HepG2 (cell line): ENCODE measurements around the gene NDUFS2. TPM values are rescaled to one million over a fixed set of nuclear protein-coding genes. Genes with fewer than 3 reads are reported as not detected.

Experiments used
- CBX5 ChIP-seq: sonication (generic); formaldehyde crosslinking; IDR thresholded peaks from 2 replicates; pipeline ENCODE4 v1.4.0; 2020; ENCODE audit warnings: missing genetic modification reagents, borderline replicate concordance
- CEBPB ChIP-seq: IDR thresholded peaks from 2 replicates; pipeline ENCODE4 v1.6.1; 2011; ENCODE audit warnings: low read depth, low read length, improper control_type of control experiment, borderline replicate concordance
- DMAP1 ChIP-seq: IDR thresholded peaks from 2 replicates; pipeline ENCODE4 v1.6.1; 2016
- GABPA ChIP-seq, 2 experiments: IDR thresholded peaks; 2 replicates each; pipeline ENCODE4 v1.6.1; 2011 to 2016; ENCODE audit warnings: low read depth in 2 of 2, low read length in 1 of 2, missing biosample characterization in 1 of 2, missing genetic modification characterization in 1 of 2
- JUNB ChIP-seq: sonication (generic); formaldehyde crosslinking; IDR thresholded peaks from 2 replicates; pipeline ENCODE4 v1.8.0; 2022; ENCODE audit warnings: missing genetic modification reagents, mild to moderate bottlenecking, borderline replicate concordance
- KLF11 ChIP-seq: IDR thresholded peaks from 2 replicates; pipeline ENCODE4 v1.6.1; 2016; ENCODE audit warnings: missing compliant biosample characterization
- MIER3 ChIP-seq: IDR thresholded peaks from 2 replicates; pipeline ENCODE4 v1.6.1; 2016; ENCODE audit warnings: missing compliant biosample characterization, borderline replicate concordance
- PLRG1 ChIP-seq: fragments of 450-650 bp; conservative IDR thresholded peaks from 2 replicates; pipeline ENCODE4 v1.6.1; 2016
- RELA ChIP-seq: sonication (generic); formaldehyde crosslinking; IDR thresholded peaks from 2 replicates; pipeline ENCODE4 v1.4.0; 2020; ENCODE audit warnings: missing genetic modification reagents
- RFXAP ChIP-seq: sonication (generic); formaldehyde crosslinking; IDR thresholded peaks from 2 replicates; pipeline ENCODE4 v1.4.0; 2020; ENCODE audit warnings: missing genetic modification reagents, borderline replicate concordance
- SIN3B ChIP-seq: fragments of 150-350 bp; IDR thresholded peaks from 2 replicates; pipeline ENCODE4 v1.6.1; 2014; ENCODE audit warnings: low read length
- SIX4 ChIP-seq: sonication (generic); formaldehyde crosslinking; IDR thresholded peaks from 2 replicates; pipeline ENCODE4 v1.4.0; 2020; ENCODE audit warnings: missing genetic modification reagents
- U2AF2 ChIP-seq: fragments of 200-400 bp; formaldehyde crosslinking; IDR thresholded peaks from 2 replicates; pipeline ENCODE4 v1.6.1; 2017; ENCODE audit warnings: low read depth, mild to moderate bottlenecking, low read length
- ZNF224 ChIP-seq: sonication (generic); formaldehyde crosslinking; IDR thresholded peaks from 2 replicates; pipeline ENCODE4 v1.5.0; 2020; ENCODE audit warnings: mild to moderate bottlenecking, missing genetic modification reagents
- ZNF234 ChIP-seq: sonication (generic); formaldehyde crosslinking; conservative IDR thresholded peaks from 2 replicates; pipeline ENCODE4 v1.5.1; 2020; ENCODE audit warnings: mild to moderate bottlenecking, missing genetic modification reagents
- ZNF3 ChIP-seq: IDR thresholded peaks from 2 replicates; pipeline ENCODE4 v1.7.0; 2017; ENCODE audit warnings: inconsistent platforms
- ZNF331 ChIP-seq: sonication (generic); formaldehyde crosslinking; IDR thresholded peaks from 2 replicates; pipeline ENCODE4 v1.4.0; 2020; ENCODE audit warnings: missing genetic modification reagents
- polyA plus RNA-seq, 8 experiments: library from polyadenylated mRNA; depleted of rRNA in 3 of 8; stranded (reverse) in 7 of 8; unstranded in 1 of 8; fragments of >200 nt; fragmentation: Illumina TruSeq in 4 of 8; extraction: Trizol in 4 of 8; gene quantifications; 2 replicates each; pipeline versions ENCODE4 v1.2.1 to v1.2.3, GENCODE V29; 2011 to 2016; ENCODE audit warnings: low read depth in 4 of 8, missing spikeins in 1 of 8, mixed read lengths in 1 of 8; ENCODE audit not compliant: insufficient read depth in 1 of 8
- total RNA-seq, 5 experiments: library from RNA; depleted of rRNA; stranded (reverse); fragments of >200 nt; fragmentation: Illumina TruSeq; extraction: Trizol; gene quantifications; 2 replicates each; pipeline ENCODE4 v1.2.3, GENCODE V29; 2016; ENCODE audit warnings: low read depth in 1 of 5
- TF ChIP-seq, protein P1 (sequence below): sonication (generic); formaldehyde crosslinking; IDR thresholded peaks from 2 replicates; pipeline ENCODE4 v1.5.1; 2020; ENCODE audit warnings: mild to moderate bottlenecking, missing genetic modification reagents
- TF ChIP-seq, protein P2 (sequence below): sonication (generic); formaldehyde crosslinking; IDR thresholded peaks from 2 replicates; pipeline ENCODE4 v1.4.0; 2020; ENCODE audit warnings: missing genetic modification reagents
- TF ChIP-seq, protein P3 (sequence below): sonication (generic); formaldehyde crosslinking; IDR thresholded peaks from 2 replicates; pipeline ENCODE4 v1.4.0; 2020; ENCODE audit warnings: mild to moderate bottlenecking, missing genetic modification reagents, borderline replicate concordance

The NDUFS2 gene
- total and polyA plus RNA-seq, 2 of the 13 experiments (the other 11 are each of a cell fraction or from before 2014, with no cell fraction given): 89.9 to 118 TPM

DNA sequence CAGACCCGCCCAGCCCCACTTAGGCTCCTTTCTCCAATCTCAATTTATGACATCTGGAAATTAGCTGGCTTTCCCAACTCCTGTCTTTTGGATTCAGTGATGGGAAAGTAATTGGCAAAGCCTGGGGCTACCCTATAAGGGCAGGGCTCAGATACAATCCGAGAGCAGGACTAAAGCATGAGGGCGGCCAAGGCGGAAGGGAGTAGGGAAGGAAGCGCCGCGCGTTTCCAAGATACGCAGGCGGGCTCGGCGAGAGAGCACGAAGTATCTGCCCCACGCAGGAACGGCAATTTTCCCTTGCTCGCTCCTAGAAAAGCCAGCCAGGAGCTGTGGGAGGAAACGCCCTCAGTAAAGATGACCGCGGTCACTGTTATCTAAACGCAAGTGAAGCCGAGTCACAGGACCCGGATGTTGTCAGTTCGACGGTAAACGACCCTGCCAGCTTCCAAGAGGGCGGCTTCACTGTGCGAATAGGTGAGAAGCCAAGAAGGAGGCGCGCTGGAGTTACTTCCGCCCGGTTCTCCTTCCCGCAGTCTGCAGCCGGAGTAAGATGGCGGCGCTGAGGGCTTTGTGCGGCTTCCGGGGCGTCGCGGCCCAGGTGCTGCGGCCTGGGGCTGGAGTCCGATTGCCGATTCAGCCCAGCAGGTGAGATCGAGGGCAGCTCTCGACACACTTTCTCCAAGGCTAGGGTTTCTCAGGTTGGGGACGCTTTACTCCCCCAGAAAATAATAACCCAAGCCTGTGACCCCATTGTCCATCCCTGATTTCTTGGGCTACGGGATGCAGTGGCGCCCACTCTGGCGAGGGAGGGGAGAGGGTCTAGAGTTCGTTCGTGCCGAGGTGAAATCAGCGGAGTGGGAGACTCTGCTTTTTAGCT is at the start of gene NDUFS2 (continued):
- TF ChIP-seq, protein P1, sequence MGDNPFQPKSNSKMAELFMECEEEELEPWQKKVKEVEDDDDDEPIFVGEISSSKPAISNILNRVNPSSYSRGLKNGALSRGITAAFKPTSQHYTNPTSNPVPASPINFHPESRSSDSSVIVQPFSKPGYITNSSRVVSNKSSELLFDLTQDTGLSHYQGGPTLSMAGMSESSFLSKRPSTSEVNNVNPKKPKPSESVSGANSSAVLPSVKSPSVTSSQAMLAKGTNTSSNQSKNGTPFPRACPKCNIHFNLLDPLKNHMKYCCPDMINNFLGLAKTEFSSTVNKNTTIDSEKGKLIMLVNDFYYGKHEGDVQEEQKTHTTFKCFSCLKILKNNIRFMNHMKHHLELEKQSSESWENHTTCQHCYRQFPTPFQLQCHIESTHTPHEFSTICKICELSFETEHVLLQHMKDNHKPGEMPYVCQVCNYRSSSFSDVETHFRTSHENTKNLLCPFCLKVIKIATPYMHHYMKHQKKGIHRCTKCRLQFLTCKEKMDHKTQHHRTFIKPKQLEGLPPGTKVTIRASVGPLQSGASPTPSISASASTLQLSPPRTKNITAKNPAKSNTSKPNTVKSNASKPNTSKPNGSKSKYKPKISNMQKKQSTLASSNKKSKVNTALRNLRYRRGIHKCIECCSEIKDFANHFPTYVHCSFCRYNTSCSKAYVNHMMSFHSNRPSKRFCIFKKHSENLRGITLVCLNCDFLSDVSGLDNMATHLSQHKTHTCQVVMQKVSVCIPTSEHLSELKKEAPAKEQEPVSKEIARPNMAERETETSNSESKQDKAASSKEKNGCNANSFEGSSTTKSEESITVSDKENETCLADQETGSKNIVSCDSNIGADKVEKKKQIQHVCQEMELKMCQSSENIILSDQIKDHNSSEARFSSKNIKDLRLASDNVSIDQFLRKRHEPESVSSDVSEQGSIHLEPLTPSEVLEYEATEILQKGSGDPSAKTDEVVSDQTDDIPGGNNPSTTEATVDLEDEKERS (CRISPR knock-in tag): peak; percentile 95
- TF ChIP-seq, protein P2, sequence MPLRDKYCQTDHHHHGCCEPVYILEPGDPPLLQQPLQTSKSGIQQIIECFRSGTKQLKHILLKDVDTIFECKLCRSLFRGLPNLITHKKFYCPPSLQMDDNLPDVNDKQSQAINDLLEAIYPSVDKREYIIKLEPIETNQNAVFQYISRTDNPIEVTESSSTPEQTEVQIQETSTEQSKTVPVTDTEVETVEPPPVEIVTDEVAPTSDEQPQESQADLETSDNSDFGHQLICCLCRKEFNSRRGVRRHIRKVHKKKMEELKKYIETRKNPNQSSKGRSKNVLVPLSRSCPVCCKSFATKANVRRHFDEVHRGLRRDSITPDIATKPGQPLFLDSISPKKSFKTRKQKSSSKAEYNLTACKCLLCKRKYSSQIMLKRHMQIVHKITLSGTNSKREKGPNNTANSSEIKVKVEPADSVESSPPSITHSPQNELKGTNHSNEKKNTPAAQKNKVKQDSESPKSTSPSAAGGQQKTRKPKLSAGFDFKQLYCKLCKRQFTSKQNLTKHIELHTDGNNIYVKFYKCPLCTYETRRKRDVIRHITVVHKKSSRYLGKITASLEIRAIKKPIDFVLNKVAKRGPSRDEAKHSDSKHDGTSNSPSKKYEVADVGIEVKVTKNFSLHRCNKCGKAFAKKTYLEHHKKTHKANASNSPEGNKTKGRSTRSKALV (CRISPR knock-in tag): peak; percentile 84
- no peak for TF ChIP-seq JUNB (CRISPR knock-in tag)
- TF ChIP-seq SIX4 (CRISPR knock-in tag): peak; percentile 19; the same call in 1 of the 2 replicates
- TF ChIP-seq KLF11 (CRISPR knock-in tag): peak; percentile 50; the same call in 1 of the 2 replicates
- peak; percentile 90 for TF ChIP-seq GABPA (IDR thresholded peaks at IDR 0.05; ENCODE audit: low read depth, low read length)
- peak; percentile 98 for TF ChIP-seq GABPA (CRISPR knock-in tag; IDR thresholded peaks at IDR 0.05; ENCODE audit: low read depth)
- TF ChIP-seq ZNF234 (CRISPR knock-in tag): no peak
- TF ChIP-seq RFXAP: peak; percentile 38; the same call in 1 of the 2 replicates
- 0 out of 2 replicates have a peak, but pooled peaks have one; percentile 24 for TF ChIP-seq RELA
- TF ChIP-seq U2AF2: no peak
- peak; percentile 57 for TF ChIP-seq SIN3B
- peak; percentile 69; the same call in 1 of the 2 replicates for TF ChIP-seq ZNF224 (CRISPR knock-in tag)
- TF ChIP-seq ZNF3 (CRISPR knock-in tag): no peak
- no peak for TF ChIP-seq PLRG1
- TF ChIP-seq, protein P3, sequence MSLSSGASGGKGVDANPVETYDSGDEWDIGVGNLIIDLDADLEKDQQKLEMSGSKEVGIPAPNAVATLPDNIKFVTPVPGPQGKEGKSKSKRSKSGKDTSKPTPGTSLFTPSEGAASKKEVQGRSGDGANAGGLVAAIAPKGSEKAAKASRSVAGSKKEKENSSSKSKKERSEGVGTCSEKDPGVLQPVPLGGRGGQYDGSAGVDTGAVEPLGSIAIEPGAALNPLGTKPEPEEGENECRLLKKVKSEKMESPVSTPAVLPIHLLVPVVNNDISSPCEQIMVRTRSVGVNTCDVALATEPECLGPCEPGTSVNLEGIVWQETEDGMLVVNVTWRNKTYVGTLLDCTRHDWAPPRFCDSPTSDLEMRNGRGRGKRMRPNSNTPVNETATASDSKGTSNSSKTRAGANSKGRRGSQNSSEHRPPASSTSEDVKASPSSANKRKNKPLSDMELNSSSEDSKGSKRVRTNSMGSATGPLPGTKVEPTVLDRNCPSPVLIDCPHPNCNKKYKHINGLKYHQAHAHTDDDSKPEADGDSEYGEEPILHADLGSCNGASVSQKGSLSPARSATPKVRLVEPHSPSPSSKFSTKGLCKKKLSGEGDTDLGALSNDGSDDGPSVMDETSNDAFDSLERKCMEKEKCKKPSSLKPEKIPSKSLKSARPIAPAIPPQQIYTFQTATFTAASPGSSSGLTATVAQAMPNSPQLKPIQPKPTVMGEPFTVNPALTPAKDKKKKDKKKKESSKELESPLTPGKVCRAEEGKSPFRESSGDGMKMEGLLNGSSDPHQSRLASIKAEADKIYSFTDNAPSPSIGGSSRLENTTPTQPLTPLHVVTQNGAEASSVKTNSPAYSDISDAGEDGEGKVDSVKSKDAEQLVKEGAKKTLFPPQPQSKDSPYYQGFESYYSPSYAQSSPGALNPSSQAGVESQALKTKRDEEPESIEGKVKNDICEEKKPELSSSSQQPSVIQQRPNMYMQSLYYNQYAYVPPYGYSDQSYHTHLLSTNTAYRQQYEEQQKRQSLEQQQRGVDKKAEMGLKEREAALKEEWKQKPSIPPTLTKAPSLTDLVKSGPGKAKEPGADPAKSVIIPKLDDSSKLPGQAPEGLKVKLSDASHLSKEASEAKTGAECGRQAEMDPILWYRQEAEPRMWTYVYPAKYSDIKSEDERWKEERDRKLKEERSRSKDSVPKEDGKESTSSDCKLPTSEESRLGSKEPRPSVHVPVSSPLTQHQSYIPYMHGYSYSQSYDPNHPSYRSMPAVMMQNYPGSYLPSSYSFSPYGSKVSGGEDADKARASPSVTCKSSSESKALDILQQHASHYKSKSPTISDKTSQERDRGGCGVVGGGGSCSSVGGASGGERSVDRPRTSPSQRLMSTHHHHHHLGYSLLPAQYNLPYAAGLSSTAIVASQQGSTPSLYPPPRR (CRISPR knock-in tag): peak; percentile 58; the same call in 1 of the 2 replicates
- no peak for TF ChIP-seq CEBPB
- TF ChIP-seq DMAP1 (CRISPR knock-in tag): peak; percentile 81; the same call in 1 of the 2 replicates
- TF ChIP-seq CBX5 (CRISPR knock-in tag): no peak; the same call in 1 of the 2 replicates
- TF ChIP-seq MIER3 (CRISPR knock-in tag): peak; percentile 73; the same call in 1 of the 2 replicates
- 0 out of 2 replicates have a peak, but pooled peaks have one; percentile 48 for TF ChIP-seq ZNF331 (CRISPR knock-in tag)
